ENCODE results near the gene CIROP. TPM values are rescaled to one million over a fixed set of nuclear protein-coding genes. Genes with fewer than 3 reads are reported as not detected.

Gene CIROP
- total and polyA plus RNA-seq, 2 donors from 2014 or later, result not detected

DNA sequence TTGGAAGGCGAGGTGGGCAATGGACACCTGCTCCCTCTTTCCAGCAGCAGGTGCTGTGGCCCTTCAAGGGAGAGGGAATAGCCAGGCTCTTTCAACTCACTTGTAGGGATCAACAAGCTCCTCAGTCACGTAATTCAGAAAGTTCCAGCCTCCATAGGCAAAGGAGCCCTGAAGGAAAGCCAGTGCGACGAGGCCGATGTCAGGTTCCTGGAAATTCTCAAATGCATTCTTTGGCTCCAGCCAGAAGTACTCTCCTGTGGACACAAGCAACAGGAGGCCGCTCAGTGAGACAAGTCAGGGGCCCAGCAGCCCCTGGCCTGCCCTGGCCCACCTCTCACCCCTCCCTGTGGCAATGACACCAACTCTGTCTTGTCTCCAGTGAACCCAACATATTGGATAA, 35.6 kb upstream of the CIROP start:
- TF ChIP-seq, protein P1, sequence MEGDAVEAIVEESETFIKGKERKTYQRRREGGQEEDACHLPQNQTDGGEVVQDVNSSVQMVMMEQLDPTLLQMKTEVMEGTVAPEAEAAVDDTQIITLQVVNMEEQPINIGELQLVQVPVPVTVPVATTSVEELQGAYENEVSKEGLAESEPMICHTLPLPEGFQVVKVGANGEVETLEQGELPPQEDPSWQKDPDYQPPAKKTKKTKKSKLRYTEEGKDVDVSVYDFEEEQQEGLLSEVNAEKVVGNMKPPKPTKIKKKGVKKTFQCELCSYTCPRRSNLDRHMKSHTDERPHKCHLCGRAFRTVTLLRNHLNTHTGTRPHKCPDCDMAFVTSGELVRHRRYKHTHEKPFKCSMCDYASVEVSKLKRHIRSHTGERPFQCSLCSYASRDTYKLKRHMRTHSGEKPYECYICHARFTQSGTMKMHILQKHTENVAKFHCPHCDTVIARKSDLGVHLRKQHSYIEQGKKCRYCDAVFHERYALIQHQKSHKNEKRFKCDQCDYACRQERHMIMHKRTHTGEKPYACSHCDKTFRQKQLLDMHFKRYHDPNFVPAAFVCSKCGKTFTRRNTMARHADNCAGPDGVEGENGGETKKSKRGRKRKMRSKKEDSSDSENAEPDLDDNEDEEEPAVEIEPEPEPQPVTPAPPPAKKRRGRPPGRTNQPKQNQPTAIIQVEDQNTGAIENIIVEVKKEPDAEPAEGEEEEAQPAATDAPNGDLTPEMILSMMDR (IDR thresholded peaks at IDR 0.05; ENCODE audit: borderline replicate concordance, extremely low read depth, insufficient read depth), result no peak
- intact Hi-C loops (cut with DNase I), result no loop called here
- H3K27ac ChIP-seq (ENCODE audit: low read depth in 2 of 2, low read length in 2 of 2), result peak overlapping the region in 1 of 2 donors; percentile 20
- H3K4me3 ChIP-seq (ENCODE audit: low read length in 3 of 3), result no peak overlapping the region
- peaks cover 0 to 43% (median 29%) of the 10 kb centered on the region in 3 donors for H3K36me3 ChIP-seq (ENCODE audit: control insufficient read depth in 2 of 3, insufficient read depth in 3 of 3, low read length in 3 of 3)
- H3K9me3 ChIP-seq (ENCODE audit: control insufficient read depth in 2 of 3, insufficient read depth in 1 of 3, low read length in 3 of 3), result no peaks in the 10 kb centered on the region
- FAIRE-seq (no peak), DNase-seq (no peak)
- H3K4me1 ChIP-seq (ENCODE audit: control insufficient read depth in 2 of 3, insufficient read depth in 2 of 3, low read depth in 1 of 3, low read length in 3 of 3), result peaks cover 0 to 7% (median 5%) of the 10 kb centered on the region in 3 donors
- no peaks in the 10 kb centered on the region for H3K27me3 ChIP-seq (ENCODE audit: control insufficient read depth, insufficient read depth, low read length)
- H3K9ac ChIP-seq (ENCODE audit: low read length in 3 of 3), result no peak overlapping the region

DNA sequence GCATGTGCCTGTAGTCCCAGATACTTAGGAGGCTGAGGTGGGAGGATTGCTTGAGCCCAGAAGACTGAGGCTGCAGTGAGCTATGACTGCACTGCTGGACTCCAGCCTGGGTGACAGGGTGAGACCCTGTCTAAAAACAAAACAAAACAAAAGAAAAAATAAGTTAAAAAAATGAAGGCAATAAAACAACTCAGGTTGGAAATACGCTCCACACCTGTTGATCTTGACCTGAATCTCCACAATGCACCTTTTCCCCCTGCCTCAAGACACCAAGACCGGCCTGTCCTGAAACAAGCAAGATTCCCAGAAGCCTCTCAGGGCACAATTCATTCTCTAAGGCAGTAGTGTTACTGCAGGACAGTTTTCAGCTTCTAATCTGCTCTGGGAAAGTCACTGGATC, 35.1 kb upstream of the CIROP start:
- Histone ChIP-seq H3K27me3 (ENCODE audit: control insufficient read depth, insufficient read depth, low read length) (no peaks in the 10 kb centered on the region), H3K9ac (ENCODE audit: low read length in 3 of 3) (no peak overlapping the region), H3K27ac (ENCODE audit: low read depth in 2 of 2, low read length in 2 of 2) (peak overlapping the region in 1 of 2 donors; percentile 20), H3K4me1 (ENCODE audit: control insufficient read depth in 2 of 3, insufficient read depth in 2 of 3, low read depth in 1 of 3, low read length in 3 of 3) (peaks cover 0 to 7% (median 5%) of the 10 kb centered on the region in 3 donors), H3K36me3 (ENCODE audit: control insufficient read depth in 2 of 3, insufficient read depth in 3 of 3, low read length in 3 of 3) (peaks cover 0 to 43% (median 29%) of the 10 kb centered on the region in 3 donors), H3K9me3 (ENCODE audit: control insufficient read depth in 2 of 3, insufficient read depth in 1 of 3, low read length in 3 of 3) (no peaks in the 10 kb centered on the region), H3K4me3 (ENCODE audit: low read length in 3 of 3) (no peak overlapping the region)
- DNase-seq (no peak), FAIRE-seq (no peak)
- intact Hi-C loops (cut with DNase I), result no loop called here
- TF ChIP-seq, protein P1 (IDR thresholded peaks at IDR 0.05; ENCODE audit: borderline replicate concordance, extremely low read depth, insufficient read depth), result no peak

DNA sequence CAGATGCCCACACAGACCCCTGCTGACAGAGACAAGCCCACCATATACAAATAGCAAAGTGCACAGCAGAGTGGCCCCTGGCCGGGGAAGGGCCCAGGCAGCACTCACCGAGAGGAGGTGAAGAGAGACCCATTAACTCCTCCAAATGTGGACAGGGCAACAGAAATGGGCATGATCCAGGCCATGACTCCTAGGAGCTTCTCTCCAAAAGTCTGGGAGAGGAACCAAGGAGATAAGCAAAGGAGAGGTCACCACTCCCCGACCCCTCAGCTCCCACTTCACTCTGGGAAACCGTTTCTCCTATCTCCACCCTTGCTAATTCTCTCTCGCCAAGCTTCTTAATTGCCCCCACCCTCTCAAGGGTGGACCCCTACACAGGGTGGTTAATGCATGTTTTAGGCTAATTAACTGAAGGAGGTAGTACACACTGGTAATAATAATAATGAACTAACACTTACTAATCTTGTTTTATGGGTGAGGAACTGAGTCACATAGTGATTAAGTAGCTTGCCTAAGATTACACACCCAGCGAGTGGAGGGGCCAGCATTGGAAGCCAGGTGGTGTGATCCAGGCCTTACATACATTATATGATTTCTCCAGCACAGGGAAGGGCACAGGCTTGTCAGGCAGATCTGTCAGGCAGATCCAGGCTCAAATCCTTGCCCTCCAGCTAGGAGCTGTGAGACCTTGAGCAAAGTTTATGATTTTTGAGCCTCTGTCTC, 33.2 kb upstream of the CIROP start:
- no peak for FAIRE-seq
- H3K9ac ChIP-seq (ENCODE audit: low read length in 3 of 3), result no peak overlapping the region
- H3K27ac ChIP-seq (ENCODE audit: low read depth in 2 of 2, low read length in 2 of 2), result no peak overlapping the region

More for the DNA sequence above, 33.2 kb upstream of the CIROP start:
- intact Hi-C loops (cut with DNase I), result no loop called here
- H3K4me1 ChIP-seq (ENCODE audit: control insufficient read depth in 2 of 3, insufficient read depth in 2 of 3, low read depth in 1 of 3, low read length in 3 of 3), result peaks cover 0 to 7% (median 1%) of the 10 kb centered on the region in 3 donors
- H3K4me3 ChIP-seq (ENCODE audit: low read length in 3 of 3), result no peak overlapping the region
- H3K27me3 ChIP-seq (ENCODE audit: control insufficient read depth, insufficient read depth, low read length), result no peaks in the 10 kb centered on the region
- no peaks in the 10 kb centered on the region for H3K9me3 ChIP-seq (ENCODE audit: control insufficient read depth in 2 of 3, insufficient read depth in 1 of 3, low read length in 3 of 3)
- H3K36me3 ChIP-seq (ENCODE audit: control insufficient read depth in 2 of 3, insufficient read depth in 3 of 3, low read length in 3 of 3), result peaks cover 0 to 39% (median 28%) of the 10 kb centered on the region in 3 donors
- DNase-seq, result no peak
- TF ChIP-seq, protein P1 (IDR thresholded peaks at IDR 0.05; ENCODE audit: borderline replicate concordance, extremely low read depth, insufficient read depth), result no peak
